GM18868 (cell line): ENCODE results near the gene AARSD1.
"Not testable (repeated sequence)": the region's sequence is repeated elsewhere in the genome, so short reads cannot be mapped to it uniquely, and the experiment has no call there.

Experiments used
- ATAC-seq: cut with Tn5 transposase; IDR thresholded peaks from one replicate; pipeline ENCODE4 v1.9.1; 2021; ENCODE audit warnings: mild to moderate bottlenecking, moderate library complexity; ENCODE audit not compliant: unreplicated experiment

AARSD1 gene, protein sequence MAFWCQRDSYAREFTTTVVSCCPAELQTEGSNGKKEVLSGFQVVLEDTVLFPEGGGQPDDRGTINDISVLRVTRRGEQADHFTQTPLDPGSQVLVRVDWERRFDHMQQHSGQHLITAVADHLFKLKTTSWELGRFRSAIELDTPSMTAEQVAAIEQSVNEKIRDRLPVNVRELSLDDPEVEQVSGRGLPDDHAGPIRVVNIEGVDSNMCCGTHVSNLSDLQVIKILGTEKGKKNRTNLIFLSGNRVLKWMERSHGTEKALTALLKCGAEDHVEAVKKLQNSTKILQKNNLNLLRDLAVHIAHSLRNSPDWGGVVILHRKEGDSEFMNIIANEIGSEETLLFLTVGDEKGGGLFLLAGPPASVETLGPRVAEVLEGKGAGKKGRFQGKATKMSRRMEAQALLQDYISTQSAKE

DNA sequence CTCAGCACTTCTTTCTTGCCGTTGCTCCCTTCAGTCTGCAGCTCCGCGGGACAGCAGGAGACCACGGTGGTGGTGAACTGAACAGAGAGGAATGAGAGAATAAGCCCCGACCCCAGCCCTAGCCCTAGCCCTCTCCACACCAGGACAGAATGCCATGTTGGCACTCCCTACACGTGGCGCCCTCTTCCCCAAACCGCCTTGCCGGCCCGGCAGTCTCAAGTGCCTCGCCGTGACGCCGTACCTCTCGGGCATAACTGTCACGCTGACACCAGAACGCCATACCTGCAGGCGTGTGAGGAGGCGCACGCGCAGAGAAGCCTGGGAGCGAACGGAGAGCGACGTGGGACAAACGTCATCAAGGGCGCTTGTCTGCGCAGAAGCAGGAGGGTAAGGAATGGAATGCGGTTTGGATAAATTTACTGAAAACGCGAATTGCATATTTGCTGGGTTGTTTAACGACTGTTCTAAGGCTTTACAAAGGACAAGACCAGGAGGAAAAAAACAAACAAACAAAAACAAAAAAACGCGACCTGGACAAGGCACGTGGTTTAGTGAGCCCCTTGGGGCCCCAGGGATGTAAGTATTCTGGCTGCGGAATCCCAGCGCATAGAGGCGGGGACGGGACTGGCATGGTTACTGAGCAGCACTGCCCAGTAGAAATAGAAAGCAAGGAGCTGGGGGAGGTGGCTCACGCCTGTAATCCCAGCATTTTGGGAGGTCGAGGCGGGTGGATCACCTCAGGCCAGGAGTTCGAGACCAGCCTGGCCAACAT, at the start of gene AARSD1:
Gene AARSD1, minus strand, starts transcription at position 294 of the 772 bp plus-strand sequence. Its CDS starts 14 bp downstream, at position 280.
- peak; percentile 70 for ATAC-seq

GRCh38 chr17:43013296-43013695, 49.0 kb upstream of the AARSD1 start:
- no peak for ATAC-seq

DNA sequence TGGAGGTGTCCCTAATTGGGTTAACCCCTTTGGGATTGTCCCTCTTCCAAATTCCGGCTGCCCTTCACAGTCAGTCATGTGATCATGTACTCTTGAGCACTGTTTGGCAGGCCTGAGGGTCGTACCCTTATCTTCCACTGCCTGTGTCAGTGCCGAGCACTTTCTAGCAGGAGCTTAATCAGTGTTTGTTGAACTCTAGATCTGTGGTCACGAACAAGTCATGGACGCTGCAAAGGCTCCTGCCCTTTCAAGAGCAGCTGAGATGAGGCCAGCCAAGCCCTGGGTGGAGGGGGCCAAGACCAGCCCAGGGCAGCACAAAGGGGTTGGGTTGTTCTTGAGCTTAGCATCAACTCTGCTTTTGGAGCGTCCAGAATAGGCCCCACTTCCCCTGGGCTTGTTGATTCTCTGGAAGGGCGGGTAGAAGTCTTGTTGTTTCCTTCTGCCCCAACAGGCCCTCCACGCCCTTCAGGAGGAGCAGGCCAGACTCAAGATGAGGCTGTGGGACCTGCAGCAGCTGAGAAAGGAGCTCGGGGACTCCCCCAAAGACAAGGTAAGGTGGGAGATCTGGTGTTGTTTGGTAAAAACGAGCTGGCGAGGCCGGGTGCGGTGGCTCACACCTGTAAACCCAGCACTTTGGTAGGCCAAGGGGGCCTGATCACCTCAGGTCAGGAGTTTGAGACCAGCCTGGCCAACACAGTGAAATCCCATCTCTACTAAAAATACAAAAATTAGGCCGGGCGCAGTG, 47.6 kb upstream of the AARSD1 start:
- ATAC-seq, result no peak

DNA sequence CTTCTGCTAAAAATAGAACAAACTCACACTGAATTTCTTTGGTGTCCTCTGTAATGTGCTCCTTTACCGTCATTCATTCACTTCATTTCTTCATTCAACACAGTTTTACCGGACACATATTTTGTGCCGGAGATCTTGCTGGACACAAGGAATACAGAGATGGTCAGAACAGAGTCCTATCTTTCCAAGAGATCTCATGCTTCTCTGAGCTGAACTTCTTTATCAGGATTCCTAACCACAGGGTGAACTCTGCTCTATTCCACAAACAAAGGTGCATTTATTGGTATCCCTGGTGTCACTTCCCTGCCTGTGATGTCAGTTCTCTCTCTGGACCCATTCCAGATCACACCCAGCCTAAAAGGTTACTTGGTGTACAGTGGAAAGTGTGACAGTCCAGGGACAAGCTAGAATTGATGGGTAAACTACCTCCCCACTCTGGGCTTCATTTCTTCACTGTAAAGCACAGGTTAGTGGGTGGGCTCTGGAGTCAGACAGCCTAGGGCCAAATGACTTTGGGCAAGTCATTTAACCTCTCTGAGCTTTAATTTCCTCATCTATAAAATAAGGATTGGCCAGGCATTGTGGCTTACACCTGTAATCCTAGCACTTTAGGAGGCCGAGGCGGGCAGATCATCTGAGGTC, 46.5 kb upstream of the AARSD1 start:
- ATAC-seq, result no peak

DNA sequence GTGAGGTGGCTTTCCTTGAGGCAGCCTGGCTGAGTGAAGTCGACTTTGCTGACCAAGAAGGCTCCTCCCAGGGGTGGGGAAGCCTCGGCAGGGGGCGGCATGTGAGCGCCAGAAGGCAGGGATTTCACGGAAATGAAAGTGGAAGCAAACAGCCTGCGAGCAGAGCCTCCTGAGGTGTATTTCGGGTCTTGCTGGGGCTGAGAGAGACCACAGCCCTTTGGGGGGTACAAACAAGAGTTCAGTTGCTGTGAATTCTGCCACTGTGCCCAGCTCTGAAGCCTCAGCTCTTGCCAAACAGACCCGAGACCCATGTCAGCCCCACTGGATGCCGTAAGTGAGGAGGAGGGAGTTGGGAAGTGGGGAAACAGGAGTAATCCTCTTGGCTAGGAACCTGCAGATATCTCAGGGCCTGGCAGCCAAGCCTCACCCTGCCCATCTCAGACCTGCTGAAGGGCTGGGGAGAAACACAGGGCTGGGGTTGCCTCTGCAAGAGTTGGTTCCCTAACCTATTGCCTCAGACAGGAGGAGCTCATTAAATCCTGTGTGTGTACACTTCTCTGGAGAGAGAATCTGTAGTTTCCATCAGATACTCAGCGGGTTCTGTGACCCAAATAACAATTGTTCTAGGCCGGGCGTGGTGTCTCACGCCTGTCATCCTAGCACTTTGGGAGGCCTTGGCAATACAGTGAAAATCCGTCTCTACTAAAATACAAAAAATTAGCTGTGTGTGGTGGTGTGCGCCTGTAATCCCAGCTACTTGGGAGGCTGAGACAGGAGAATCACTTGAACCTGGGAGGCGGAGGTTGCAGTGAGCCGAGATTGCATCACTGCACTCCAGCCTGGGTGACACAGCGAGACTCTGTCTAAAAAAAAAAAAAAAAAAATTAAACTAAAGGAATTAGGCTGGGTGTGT, 42.6 kb upstream of the AARSD1 start, which contains the start of gene IFI35:
Gene IFI35, plus strand, starts transcription at position 146 of the 913 bp plus-strand sequence. Its CDS starts 164 bp downstream, at position 310.
- ATAC-seq, result peak; percentile 78

DNA sequence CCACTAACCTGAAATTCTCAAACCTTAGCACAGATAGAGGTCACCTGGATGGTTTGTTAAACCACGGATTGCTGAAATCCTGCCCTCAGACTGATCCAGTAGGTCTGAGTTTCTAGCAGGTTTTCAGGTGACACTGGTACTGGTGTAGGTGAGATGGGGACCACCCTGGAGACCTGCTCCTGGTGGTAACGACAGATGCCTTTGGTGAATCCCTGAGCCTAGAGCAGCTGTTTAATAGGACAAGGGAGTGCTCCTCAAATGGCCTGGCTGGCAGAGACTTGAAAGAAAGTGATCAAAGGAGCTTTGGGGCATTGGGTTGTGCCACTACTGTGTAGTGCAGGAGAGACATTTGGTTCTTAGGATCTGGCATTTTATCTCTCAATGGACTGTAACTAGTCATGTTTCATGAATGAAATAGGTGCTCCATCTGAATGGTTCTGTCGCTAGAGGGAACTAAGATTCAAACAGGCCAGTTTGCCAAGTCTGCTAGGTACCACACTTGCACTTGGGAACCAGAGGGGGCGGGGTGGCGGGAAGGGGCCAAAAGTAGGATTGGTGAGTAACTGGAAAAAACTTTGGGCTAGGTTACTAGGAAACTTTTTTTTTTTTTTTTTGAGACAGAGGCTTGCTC, 39.4 kb upstream of the AARSD1 start:
- ATAC-seq, result no peak

DNA sequence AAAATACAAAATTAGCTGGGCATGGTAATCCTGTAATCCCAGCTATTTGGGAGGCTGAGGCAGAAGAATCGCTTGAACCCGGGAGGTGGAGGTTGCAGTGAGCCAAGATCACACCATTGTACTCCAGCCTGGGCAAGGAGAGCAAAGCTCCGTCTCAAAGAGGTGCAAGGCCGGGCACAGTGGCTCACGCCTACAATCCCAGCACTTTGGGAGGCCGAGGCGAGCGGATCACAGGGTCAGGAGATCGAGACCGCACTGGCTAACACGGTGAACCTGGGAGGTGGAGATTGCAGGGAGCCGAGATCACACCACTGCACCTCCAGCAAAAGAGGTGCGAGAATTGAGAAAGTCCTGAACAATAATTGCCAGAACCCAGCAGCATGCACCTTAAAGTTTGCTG, 36.6 kb upstream of the AARSD1 start:
- ATAC-seq, result not testable (repeated sequence)

GRCh38 chr17:42999003-42999525, 34.8 kb upstream of the AARSD1 start:
- ATAC-seq, result no peak

DNA sequence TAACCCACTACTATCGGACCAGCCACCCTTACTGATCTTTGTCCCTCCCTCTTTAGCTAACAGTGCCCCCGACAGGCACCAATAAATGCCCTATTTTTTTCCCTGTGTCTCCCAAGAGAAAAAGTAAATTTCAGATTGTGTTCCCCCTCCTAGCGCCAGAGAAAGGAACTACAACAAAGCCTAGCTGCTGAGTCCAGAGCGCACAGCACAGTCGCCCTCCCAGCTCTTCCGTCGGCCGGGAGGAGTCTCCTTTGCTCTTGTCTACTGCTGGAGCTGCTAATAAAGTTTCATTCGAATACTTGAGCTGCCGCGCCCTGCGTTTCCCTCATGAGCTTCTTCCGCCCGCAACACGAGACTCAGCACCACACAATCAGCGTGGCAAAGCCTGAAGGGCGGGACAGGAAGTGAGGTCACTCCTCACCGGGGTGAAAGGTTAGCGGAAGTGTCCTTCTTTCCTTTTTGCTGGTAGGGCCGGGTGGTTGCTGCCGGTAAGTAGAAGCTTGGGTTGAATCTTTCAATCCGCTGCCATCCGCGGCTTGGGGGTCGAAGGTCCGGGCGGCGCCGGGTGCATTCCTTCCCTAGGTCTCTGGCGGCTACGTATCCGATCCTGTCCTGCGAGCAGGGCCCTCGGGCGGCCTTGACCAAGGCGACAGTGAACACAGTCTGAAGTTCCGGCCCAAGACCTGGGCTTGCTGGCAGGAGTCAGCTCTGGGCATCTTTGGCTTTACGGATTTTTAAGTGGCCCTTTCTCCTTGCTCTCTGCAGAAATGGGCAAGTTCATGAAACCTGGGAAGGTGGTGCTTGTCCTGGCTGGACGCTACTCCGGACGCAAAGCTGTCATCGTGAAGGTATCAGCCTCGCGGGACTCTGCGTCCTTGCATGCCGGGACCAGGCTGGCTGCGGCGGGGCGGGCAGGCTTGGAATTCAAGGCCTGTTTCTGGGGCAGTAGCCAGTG, 34.0 kb upstream of the AARSD1 start, which contains the start of gene RPL27:
Gene RPL27, plus strand, starts transcription at position 436 of the 955 bp plus-strand sequence. Its CDS starts 332 bp downstream, at position 768.
- ATAC-seq, result peak; percentile 90

DNA sequence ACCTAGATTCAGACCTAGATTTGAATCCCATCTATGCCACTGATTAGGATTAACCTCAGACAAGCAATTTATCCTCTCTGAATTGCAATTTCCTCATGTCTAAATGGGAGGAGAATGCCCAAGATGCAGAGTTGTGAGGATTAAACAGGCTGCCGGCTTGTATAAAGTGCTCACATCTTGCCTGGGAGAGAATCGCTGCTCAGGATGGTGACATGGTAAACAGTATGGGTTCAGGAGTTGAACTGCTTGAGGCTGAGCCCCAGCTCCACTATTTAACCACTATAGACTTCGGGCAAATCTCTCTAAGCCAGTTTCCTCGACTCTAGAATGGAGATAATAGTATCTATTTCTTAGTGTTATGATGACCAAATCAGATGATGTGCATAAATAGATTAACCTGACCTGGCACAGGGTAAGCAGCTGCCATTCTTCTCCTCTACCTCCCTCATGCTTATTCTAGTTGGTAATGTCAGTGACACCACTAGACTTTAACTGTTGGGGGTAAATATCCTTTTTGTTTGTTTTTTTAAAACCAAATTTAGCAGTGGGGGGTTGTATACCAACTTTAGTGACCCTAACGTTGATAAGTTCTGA, 33.2 kb upstream of the AARSD1 start:
- no peak for ATAC-seq

GRCh38 chr17:42993913-42994312, 29.7 kb upstream of the AARSD1 start:
- not testable (repeated sequence) for ATAC-seq

- no peak for ATAC-seq
Observed at GRCh38 chr17:42992872-42993271, 28.6 kb upstream of the AARSD1 start.

GRCh38 chr17:42991471-42991870, 27.2 kb upstream of the AARSD1 start:
- no peak for ATAC-seq

DNA sequence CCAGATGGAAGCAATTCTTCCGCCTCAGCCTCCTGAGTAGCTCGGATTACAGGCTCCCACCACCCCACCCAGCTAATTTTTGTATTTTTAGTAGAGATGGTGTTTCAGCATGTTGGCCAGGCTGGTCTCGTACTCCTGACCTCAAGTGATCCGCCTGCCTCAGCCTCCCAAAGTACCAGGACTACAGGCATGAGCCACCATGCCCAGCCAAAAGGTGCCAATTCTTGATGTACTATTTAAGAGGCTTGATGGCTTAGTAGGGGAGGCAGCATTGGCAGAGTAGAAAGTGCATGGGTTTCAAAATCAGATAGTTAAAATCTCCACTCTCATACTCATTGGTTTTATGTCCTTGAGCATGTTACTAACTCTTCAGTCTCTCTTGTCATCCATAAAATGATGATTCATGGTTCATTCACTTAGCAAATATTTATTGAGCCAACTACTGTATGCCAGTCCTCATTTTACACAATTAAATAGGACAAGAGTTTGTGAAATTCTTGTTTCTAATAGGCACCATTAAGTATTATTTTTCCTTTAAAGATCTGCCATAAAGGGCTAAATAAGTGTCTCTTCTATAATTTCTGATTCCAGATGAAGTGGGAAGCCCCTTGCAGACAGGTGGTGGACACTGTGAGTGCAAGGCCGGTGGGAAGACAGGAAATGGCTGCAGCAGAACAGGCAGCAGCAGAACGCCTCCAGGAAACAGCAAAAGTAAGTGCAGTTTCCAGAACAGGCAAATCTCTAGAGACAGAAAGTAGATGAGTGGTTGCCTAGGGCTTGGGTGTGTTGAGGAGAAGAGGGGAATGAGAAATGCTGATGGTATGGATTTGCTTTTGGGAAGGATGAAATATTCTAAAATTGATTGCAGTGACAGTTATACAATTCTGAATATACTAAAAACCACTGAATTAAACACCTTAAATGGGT, 25.7 kb upstream of the AARSD1 start:
- no peak for ATAC-seq

DNA sequence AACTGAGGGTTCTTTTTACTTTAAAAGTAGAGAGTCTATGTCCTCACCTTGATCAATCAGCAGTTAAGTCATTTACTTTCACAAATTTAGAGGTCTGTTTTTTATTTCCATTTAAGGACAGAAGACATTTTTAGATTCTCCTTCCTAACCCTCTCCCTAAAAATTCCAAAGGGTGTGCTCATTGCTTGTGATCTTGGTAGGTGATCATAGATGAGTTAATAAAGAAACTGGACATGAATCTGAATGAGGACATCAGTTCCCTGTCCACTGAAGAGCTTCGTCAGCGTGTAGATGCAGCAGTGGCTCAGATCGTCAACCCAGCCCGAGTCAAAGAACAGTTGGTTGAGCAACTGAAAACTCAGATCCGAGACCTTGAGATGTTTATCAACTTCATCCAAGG, 24.9 kb upstream of the AARSD1 start:
- no peak for ATAC-seq

GRCh38 chr17:42985225-42985624, 21.0 kb upstream of the AARSD1 start:
- ATAC-seq, result peak; percentile 48
